HepG2 (cell line): ENCODE measurements around the gene PCIF1. TPM values are rescaled to one million over a fixed set of nuclear protein-coding genes. Genes with fewer than 3 reads are reported as not detected.
A peak's percentile ranks its signal among the peaks of the same experiment; 100 is the strongest.

ENCODE experiments used
- ETV6 ChIP-seq: sonication (generic); formaldehyde crosslinking; conservative IDR thresholded peaks from 2 replicates; pipeline ENCODE4 v1.4.0; 2020; ENCODE audit warnings: missing genetic modification reagents
- FOXP1 ChIP-seq, 2 experiments: fragments of 450-650 bp in 1 of 2; IDR thresholded peaks; 2 replicates each; pipeline ENCODE4 v1.6.1; 2017 to 2018; ENCODE audit warnings: antibody characterized with exemption in 1 of 2
- HOXA3 ChIP-seq: sonication (generic); formaldehyde crosslinking; IDR thresholded peaks from 2 replicates; pipeline ENCODE4 v1.5.0; 2020; ENCODE audit warnings: missing genetic modification reagents
- IRX3 ChIP-seq: sonication (generic); formaldehyde crosslinking; IDR thresholded peaks from 2 replicates; pipeline ENCODE4 v1.8.1; 2023; ENCODE audit warnings: mild to moderate bottlenecking, low read depth, missing genetic modification reagents, borderline replicate concordance
- JUND ChIP-seq: sonication (generic); formaldehyde crosslinking; IDR thresholded peaks from 2 replicates; pipeline ENCODE4 v1.8.0; 2022; ENCODE audit warnings: mild to moderate bottlenecking, missing genetic modification reagents
- MAF1 ChIP-seq: sonication (generic); formaldehyde crosslinking; IDR thresholded peaks from 2 replicates; pipeline ENCODE4 v1.5.0; 2020; ENCODE audit warnings: missing genetic modification reagents, borderline replicate concordance
- MIER3 ChIP-seq: IDR thresholded peaks from 2 replicates; pipeline ENCODE4 v1.6.1; 2016; ENCODE audit warnings: missing compliant biosample characterization, borderline replicate concordance
- MTF1 ChIP-seq: sonication (generic); formaldehyde crosslinking; IDR thresholded peaks from 2 replicates; pipeline ENCODE4 v1.5.0; 2020; ENCODE audit warnings: missing genetic modification reagents
- NFE2L1 ChIP-seq: sonication (generic); formaldehyde crosslinking; IDR thresholded peaks from 2 replicates; pipeline ENCODE4 v1.4.0; 2020; ENCODE audit warnings: missing genetic modification reagents, mild to moderate bottlenecking, borderline replicate concordance
- NFE2L2 ChIP-seq: fragments of 150-350 bp; IDR thresholded peaks from 2 replicates; pipeline ENCODE4 v1.6.1; 2014; ENCODE audit warnings: low read length
- ONECUT2 ChIP-seq: sonication (generic); formaldehyde crosslinking; IDR thresholded peaks from 2 replicates; pipeline ENCODE4 v1.4.0; 2020; ENCODE audit warnings: missing genetic modification reagents
- RBM22 ChIP-seq: fragments of 200-400 bp; formaldehyde crosslinking; optimal IDR thresholded peaks from 2 replicates; pipeline ENCODE3; 2017; ENCODE audit warnings: mild to moderate bottlenecking, low read length, moderate library complexity
- SSRP1 ChIP-seq: IDR thresholded peaks from 2 replicates; pipeline ENCODE4 v1.6.1; 2016; ENCODE audit warnings: control low read depth
- TOPORS ChIP-seq: sonication (generic); formaldehyde crosslinking; IDR thresholded peaks from 2 replicates; pipeline ENCODE4 v1.8.0; 2023; ENCODE audit warnings: mild to moderate bottlenecking, missing genetic modification reagents
- ZMYM4 ChIP-seq: sonication (generic); formaldehyde crosslinking; IDR thresholded peaks from 2 replicates; pipeline ENCODE4 v1.8.1; 2023; ENCODE audit warnings: mild to moderate bottlenecking, missing genetic modification reagents
- ZNF207 ChIP-seq: fragments of 450-650 bp; IDR thresholded peaks from 2 replicates; pipeline ENCODE4 v1.6.1; 2016; ENCODE audit warnings: antibody characterized with exemption, borderline replicate concordance
- ZNF260 ChIP-seq: sonication (generic); formaldehyde crosslinking; IDR thresholded peaks from 2 replicates; pipeline ENCODE4 v1.4.0; 2020; ENCODE audit warnings: missing genetic modification reagents, low read depth, mild to moderate bottlenecking, borderline replicate concordance
- ZNF274 ChIP-seq: sonication (generic); formaldehyde crosslinking; IDR thresholded peaks from 2 replicates; pipeline ENCODE4 v1.5.1; 2020; ENCODE audit warnings: mild to moderate bottlenecking, missing genetic modification reagents
- ZNF3 ChIP-seq: IDR thresholded peaks from 2 replicates; pipeline ENCODE4 v1.7.0; 2017; ENCODE audit warnings: inconsistent platforms
- ZNF430 ChIP-seq: sonication (generic); formaldehyde crosslinking; IDR thresholded peaks from 2 replicates; pipeline ENCODE4 v1.9.0; 2021; ENCODE audit warnings: mild to moderate bottlenecking, missing genetic modification reagents
- ZNF589 ChIP-seq: sonication (generic); formaldehyde crosslinking; conservative IDR thresholded peaks from 2 replicates; pipeline ENCODE4 v1.8.0; 2022; ENCODE audit warnings: mild to moderate bottlenecking, moderate library complexity, missing genetic modification reagents
- ZNF672 ChIP-seq: sonication (generic); formaldehyde crosslinking; IDR thresholded peaks from 2 replicates; pipeline ENCODE4 v1.8.1; 2022; ENCODE audit warnings: missing genetic modification reagents
- polyA plus RNA-seq, 8 experiments: library from polyadenylated mRNA; depleted of rRNA in 3 of 8; stranded (reverse) in 7 of 8; unstranded in 1 of 8; fragments of >200 nt; fragmentation: Illumina TruSeq in 4 of 8; extraction: Trizol in 4 of 8; gene quantifications; 2 replicates each; pipeline versions ENCODE4 v1.2.1 to v1.2.3, GENCODE V29; 2011 to 2016; ENCODE audit warnings: low read depth in 4 of 8, missing spikeins in 1 of 8, mixed read lengths in 1 of 8; ENCODE audit not compliant: insufficient read depth in 1 of 8
- total RNA-seq, 5 experiments: library from RNA; depleted of rRNA; stranded (reverse); fragments of >200 nt; fragmentation: Illumina TruSeq; extraction: Trizol; gene quantifications; 2 replicates each; pipeline ENCODE4 v1.2.3, GENCODE V29; 2016; ENCODE audit warnings: low read depth in 1 of 5
- TF ChIP-seq, protein P1 (sequence below): sonication (generic); formaldehyde crosslinking; IDR thresholded peaks from 2 replicates; pipeline ENCODE4 v1.5.0; 2020; ENCODE audit warnings: missing genetic modification reagents
- TF ChIP-seq, protein P2 (sequence below): sonication (generic); formaldehyde crosslinking; IDR thresholded peaks from 2 replicates; pipeline ENCODE4 v1.8.1; 2023; ENCODE audit warnings: mild to moderate bottlenecking, missing genetic modification reagents
- TF ChIP-seq, protein P3 (sequence below): sonication (generic); formaldehyde crosslinking; IDR thresholded peaks from 2 replicates; pipeline ENCODE4 v1.8.0; 2022; ENCODE audit warnings: missing genetic modification reagents, low read depth, mild to moderate bottlenecking, borderline replicate concordance
- TF ChIP-seq, protein P4 (sequence below): sonication (generic); formaldehyde crosslinking; conservative IDR thresholded peaks from 2 replicates; pipeline ENCODE4 v1.4.0; 2020; ENCODE audit warnings: mild to moderate bottlenecking, missing genetic modification reagents, moderate library complexity

PCIF1 gene
- total and polyA plus RNA-seq, 2 of the 13 experiments (the other 11 are each of a cell fraction or from before 2014, with no cell fraction given): 20.9 to 24.4 TPM

DNA sequence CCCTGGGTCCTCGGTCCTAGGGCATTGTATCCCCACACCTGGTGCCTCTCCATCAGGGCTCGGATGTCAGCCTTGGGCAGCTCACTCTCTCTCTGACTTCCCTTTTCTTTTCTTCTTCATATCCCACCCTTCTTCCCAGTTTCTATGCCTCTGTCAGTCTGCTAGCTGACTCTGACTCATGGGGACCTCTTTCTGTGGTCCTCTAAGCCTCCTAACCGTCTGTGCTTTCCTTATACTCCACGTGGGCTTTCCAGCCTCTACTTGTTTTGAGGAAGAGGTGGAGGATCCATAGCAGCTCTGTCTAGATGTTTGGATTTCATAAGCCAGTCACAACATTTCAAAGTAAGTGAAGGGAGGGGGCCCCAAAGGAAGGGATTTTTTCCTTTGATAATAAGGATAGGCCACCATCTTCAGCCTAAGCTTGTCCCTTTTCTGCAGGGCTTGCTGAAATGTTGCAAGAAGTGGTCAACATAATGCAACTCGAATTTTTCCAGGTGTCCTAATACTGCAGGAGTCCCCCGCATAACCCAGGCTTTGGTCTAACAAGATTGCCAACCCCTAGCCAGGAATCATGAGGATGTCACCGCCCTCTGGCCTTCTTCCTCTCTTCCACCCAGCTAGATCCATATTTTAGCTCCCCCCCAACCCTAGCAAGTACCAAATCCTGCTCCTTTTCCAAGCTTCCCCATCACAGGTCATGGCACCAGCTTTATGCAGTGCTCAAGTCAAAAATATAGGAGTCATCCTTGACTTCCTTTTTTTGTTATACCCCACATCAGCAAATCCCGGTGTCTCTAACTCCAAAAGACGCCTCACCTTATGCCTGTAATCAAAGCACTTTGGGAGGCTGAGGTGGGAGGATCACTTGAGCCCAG, 13.8 kb upstream of the PCIF1 start (continued):
- no peak for TF ChIP-seq ZNF260
- TF ChIP-seq IRX3 (CRISPR knock-in tag): no peak
- TF ChIP-seq ZNF589 (CRISPR knock-in tag): no peak
- no peak for TF ChIP-seq MAF1 (CRISPR knock-in tag)
- TF ChIP-seq HOXA3 (CRISPR knock-in tag): no peak
- no peak for TF ChIP-seq NFE2L1 (CRISPR knock-in tag)
- no peak for TF ChIP-seq TOPORS (CRISPR knock-in tag)
- TF ChIP-seq ZNF430 (CRISPR knock-in tag): no peak
- TF ChIP-seq, protein P1, sequence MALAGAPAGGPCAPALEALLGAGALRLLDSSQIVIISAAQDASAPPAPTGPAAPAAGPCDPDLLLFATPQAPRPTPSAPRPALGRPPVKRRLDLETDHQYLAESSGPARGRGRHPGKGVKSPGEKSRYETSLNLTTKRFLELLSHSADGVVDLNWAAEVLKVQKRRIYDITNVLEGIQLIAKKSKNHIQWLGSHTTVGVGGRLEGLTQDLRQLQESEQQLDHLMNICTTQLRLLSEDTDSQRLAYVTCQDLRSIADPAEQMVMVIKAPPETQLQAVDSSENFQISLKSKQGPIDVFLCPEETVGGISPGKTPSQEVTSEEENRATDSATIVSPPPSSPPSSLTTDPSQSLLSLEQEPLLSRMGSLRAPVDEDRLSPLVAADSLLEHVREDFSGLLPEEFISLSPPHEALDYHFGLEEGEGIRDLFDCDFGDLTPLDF (CRISPR knock-in tag): peak; percentile 50; the same call in 1 of the 2 replicates
- no peak for TF ChIP-seq ZMYM4 (CRISPR knock-in tag)
- TF ChIP-seq, protein P2, sequence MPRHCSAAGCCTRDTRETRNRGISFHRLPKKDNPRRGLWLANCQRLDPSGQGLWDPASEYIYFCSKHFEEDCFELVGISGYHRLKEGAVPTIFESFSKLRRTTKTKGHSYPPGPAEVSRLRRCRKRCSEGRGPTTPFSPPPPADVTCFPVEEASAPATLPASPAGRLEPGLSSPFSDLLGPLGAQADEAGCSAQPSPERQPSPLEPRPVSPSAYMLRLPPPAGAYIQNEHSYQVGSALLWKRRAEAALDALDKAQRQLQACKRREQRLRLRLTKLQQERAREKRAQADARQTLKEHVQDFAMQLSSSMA: no peak
- TF ChIP-seq ZNF207: no peak
- TF ChIP-seq, protein P3, sequence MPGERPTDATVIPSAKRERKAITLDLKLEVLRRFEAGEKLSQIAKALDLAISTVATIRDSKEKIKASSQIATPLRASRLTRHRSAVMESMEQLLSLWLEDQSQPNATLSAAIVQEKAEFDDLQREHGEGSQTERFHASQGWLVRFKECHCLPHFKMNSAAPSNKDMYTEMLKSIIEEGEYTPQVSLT: no peak
- no peak for TF ChIP-seq RBM22
- no peak for TF ChIP-seq JUND
- TF ChIP-seq MTF1 (CRISPR knock-in tag): no peak
- TF ChIP-seq, protein P4, sequence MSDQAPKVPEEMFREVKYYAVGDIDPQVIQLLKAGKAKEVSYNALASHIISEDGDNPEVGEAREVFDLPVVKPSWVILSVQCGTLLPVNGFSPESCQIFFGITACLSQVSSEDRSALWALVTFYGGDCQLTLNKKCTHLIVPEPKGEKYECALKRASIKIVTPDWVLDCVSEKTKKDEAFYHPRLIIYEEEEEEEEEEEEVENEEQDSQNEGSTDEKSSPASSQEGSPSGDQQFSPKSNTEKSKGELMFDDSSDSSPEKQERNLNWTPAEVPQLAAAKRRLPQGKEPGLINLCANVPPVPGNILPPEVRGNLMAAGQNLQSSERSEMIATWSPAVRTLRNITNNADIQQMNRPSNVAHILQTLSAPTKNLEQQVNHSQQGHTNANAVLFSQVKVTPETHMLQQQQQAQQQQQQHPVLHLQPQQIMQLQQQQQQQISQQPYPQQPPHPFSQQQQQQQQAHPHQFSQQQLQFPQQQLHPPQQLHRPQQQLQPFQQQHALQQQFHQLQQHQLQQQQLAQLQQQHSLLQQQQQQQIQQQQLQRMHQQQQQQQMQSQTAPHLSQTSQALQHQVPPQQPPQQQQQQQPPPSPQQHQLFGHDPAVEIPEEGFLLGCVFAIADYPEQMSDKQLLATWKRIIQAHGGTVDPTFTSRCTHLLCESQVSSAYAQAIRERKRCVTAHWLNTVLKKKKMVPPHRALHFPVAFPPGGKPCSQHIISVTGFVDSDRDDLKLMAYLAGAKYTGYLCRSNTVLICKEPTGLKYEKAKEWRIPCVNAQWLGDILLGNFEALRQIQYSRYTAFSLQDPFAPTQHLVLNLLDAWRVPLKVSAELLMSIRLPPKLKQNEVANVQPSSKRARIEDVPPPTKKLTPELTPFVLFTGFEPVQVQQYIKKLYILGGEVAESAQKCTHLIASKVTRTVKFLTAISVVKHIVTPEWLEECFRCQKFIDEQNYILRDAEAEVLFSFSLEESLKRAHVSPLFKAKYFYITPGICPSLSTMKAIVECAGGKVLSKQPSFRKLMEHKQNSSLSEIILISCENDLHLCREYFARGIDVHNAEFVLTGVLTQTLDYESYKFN (CRISPR knock-in tag): no peak
- no peak for TF ChIP-seq SSRP1 (CRISPR knock-in tag)
- TF ChIP-seq ZNF3: peak; percentile 0; the same call in 1 of the 2 replicates
- TF ChIP-seq FOXP1 (IDR thresholded peaks at IDR 0.05): no peak
- peak; percentile 5; the same call in 1 of the 2 replicates for TF ChIP-seq FOXP1 (CRISPR knock-in tag; IDR thresholded peaks at IDR 0.05)
- TF ChIP-seq NFE2L2: no peak
- TF ChIP-seq ZNF672 (CRISPR knock-in tag): no peak
- no peak for TF ChIP-seq ETV6 (CRISPR knock-in tag)
- no peak; the same call in 1 of the 2 replicates for TF ChIP-seq ZNF274 (CRISPR knock-in tag)
- no peak for TF ChIP-seq ONECUT2 (CRISPR knock-in tag)
- TF ChIP-seq MIER3 (CRISPR knock-in tag): no peak
